Right kidney (tissue), 1 donor: ENCODE measurements around the gene NUDT2.
A peak's percentile ranks its signal among the peaks of the same experiment; 100 is the strongest.

Source experiments
- DNase-seq: peaks from one replicate; pipeline ENCODE4 v3.0.0-alpha.2; 2016

The NUDT2 gene

DNA sequence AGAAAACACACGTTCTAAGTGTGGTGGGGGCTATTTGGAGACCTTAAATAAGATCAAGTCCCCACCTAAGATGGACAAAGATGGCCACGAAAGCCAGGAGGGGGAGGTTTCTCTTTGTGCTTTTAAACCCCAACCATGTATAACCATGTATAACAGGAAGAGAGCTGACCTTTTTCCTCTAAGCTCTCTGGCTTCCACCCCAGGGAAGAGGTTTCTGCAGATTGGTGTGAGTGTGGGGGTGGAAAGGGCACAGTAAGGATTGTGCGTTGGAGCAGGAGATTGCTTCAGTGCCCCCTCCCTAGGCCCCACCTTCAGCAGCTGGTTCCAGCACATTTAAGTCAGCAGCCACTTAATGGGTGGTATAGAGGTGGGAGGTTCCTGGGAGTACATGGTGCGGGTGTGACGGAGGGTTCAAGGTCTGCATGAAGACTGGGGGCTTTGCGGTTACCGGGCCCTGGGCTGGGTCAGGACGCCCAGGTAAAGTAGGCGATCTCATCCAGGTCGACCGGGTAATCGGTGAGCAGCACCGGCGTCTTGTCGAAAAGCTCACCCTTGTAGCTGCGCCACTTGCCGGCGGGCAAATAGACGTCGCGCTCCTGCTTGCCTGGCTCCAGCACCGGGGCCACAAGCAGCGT is 41.1 kb downstream of the NUDT2 start:
- DNase-seq = no peak

DNA sequence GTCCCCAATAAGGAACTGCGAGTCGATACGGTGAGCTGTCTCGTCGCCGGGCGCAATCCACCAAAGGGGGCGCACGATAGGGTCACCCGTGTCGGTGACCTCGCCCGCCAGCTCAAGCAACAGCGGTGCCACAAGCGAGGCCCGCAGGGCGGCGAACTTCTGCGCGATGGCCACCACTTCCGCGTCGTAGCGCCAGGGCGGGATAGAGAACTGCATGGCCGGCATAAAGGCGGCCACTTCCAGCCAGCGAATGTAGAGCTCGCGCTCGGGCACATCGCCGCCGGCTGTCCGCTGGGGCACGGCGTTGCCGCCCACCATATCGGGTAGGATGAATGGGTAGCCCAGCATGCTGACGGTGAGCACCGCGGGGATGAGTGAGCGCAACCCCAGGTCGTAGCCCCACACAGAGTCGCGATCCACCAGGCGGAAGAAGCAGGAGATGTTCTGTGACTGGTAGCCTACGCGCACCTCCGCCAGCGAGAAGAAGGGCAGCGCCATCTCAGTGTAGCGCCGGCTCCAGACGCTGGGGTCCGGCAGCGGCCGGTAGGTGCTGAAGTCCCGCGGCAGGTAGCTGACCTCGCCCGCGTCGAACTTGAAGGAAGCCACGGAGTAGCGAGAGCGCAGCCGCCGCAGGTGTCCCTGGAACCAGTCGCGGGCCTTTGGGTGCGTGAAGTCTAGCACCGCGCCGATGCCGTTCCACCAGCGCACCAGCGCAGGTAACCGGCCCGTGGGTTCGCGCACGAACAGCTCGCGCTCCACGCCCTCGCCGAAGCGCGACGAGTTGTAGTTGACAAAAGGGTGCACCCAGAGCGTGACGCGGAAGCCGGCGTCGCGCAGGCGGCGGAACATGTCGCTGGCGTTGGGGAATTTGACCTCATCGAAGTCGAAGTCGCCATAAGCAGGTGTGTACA is 41.9 kb downstream of the NUDT2 start:
- peak; percentile 61 for DNase-seq

DNA sequence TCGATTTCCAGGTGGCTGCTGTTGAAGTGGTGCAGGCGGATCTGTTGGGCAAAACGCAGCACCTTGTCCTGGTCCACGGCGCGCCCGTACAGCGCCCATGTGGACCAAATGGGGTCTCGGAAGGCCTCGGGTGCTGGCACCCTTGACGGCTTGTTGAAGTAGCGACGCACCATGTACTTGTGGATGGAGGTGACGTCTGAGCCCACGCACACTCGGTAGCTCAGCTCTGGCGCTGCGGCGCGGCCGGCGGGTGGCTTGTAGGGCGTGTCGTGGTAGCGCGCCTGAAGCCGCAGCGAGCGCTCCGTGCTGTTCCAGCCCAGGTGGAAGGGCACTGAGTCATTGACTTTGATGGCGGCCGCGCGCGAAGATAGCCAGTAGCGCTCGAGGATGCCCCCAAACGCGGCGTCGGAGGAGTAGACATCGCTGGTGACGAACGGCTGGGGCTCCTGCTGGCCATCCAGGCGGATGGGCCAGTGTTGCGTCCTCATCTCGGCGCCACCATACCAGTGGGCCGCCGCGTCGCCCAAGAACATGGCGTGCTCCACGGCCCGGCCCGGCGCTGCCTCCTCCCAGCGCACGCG is 42.6 kb downstream of the NUDT2 start:
- DNase-seq = no peak

DNA sequence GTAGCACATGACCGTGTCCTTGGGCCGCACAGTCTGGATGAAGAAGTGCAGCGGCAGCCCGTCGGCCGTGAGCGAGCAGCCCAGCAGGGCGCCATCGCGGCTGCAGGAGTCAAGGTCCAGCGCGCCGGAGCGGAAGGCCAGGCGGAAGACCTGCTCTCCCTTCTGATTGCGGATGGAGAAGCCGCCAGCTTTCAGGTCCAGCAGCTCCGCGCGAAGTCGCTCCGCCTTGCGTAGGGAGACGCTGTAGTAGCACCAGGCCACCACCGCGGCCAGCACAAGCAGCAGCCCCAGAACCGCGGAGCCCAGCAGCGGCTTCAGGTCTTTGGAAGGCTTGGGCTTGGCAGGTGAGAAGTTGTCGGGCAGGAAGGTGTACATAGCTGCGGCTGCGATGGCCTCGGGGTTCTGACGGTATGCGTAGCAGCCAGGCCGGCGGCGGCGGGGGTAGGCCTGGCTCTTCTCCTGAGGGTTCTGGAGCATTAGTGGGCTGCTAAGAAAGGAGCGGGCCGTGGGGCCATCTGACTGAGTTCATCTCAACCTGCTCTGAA is 43.2 kb downstream of the NUDT2 start:
- peak; percentile 60 for DNase-seq

DNA sequence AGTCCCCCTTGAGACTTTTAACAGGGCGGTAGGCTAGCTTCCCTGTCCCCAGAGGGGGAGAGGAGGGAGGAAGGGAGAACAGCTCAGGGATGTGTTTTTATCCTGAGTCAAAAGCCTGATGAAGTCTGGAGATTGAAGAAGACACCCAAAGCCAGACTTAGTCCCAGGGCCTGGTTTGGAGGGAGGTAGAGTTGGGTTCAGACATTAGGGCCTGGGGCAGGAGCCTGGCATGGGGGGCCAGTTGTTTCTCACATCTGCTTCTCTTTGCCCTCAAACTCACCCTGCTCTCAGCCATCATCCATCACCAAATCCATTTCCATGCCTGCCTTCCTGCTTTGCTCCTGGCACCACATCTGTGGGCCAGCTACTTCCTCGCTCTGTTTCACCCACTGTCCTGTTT is 44.4 kb downstream of the NUDT2 start:
- DNase-seq = no peak

DNA sequence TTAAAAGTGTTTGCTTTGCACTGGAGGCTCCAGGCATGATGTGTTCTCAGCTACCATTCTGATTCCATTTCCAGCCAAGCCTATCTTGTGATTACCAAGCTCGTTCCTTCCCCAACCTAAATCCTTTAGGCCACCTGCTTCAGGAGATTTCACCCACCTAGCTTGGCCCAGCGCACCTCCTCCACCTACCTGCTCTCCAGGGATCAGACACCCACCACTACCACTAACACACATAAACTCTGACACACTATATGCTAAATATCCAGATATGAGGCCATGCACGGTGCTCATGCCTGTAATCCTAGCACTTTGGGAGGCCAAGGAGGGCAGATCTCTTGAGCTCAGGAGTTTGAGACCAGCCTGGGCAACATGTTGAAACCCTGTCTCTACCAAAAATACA is 45.0 kb downstream of the NUDT2 start:
- DNase-seq = no peak

DNA sequence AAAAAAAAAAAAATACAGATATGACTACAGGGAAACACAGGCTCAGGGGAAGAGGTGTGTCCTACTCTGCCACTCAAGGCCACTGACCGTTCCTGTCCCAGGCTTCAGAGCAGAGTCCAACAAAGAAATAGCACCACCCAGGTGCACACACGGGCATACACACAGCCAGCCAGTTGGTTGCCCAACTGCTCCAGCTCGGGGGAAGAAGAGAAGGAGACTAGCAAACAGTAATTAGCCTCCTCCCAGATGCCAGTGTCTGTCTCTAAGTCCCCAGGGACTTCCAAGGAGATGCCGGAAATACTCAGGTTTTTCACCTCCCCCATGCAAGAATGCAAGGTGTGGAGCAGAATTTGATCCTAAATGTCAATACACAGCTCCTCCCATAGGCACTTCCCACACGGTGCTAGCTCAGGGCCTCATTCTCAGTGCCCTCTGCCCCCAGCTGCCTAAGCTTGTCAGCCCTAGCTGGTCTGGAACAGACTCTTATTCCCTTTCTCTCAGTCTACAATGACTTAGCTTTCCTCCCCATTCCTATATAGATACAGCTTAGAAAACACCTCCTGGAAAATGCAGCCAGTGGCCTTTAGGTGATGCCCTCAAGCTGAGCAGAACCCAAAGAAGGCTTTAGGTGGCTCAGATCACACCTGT is 45.7 kb downstream of the NUDT2 start:
- no peak for DNase-seq

DNA sequence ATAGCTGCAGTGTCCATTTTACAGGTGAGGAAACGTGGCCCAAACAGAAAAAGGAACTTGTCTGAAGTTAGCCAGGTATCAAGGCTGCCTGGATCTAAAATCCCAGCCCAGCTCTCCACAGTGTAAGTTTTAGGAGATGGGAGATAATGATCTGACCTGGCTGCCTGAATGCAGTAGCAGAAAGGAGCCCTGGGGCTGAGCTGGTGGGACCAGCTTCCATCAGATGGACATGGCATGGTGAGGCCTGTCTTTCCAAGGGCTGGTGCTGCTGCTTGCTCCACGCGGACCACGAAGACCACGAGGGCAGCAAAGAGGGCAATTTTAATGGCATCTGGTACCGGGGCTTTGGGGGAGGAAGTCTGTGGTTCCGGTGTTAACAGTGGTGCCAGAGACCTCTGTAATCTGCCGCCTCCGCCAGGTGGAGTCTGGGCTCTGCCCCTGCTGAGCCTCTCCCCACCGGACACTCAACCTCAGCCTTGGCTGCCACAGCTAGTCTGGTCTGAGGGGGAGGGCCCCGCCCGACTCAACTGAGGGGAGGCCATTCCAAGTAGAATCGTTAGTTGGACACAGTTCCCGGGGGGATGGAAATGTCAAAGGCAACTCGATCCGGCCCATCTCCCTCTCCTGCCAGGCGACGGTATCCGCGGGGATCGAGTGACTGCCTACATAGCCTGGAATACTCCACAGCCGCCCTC is 46.7 kb downstream of the NUDT2 start:
- DNase-seq = peak; percentile 31

DNA sequence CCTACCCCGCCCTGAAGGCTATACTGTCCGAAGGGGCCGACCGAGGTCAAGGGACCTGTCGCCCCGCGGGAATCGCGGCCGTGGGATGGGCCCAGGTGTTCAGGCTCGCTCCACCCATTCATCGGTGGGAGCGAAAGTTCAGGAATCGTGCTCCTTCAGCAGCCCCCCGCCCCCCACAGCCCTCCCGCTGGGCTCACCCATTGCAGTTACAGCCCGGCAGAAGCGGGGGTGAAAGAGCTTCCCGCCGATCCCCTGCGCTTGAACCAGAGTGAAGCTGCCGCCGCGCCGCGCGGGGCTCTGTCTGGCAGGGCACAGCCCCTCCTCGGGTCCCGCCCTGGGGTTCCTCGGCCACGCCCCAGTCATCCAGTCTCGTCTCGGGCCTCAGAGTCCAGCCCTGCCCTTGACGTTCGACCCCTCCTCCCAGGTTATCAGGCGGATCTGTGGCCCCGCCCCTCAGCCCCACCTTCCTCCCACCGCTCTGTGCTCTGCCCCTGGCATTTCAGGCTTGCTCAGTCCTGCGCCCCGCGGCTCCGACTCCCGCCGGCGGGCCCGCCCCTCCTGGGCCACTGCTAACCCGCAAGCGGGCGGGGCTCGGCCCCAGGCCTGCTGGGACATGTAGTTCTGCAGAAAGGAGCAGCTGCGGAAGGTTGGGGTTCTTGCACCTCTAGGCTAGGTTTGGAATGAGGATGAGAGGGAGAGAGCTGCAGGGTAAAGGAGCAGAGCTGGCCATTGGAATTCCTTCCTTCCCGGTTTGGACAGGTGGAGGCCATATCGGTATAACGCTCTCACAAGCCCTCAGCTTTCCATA is 47.4 kb downstream of the NUDT2 start, which contains the start of gene MYORG:
Gene MYORG, minus strand, starts transcription at position 303 of the 808 bp plus-strand sequence. CDS start 3,955 bp downstream, outside the sequence.
- DNase-seq = peak; percentile 86

DNA sequence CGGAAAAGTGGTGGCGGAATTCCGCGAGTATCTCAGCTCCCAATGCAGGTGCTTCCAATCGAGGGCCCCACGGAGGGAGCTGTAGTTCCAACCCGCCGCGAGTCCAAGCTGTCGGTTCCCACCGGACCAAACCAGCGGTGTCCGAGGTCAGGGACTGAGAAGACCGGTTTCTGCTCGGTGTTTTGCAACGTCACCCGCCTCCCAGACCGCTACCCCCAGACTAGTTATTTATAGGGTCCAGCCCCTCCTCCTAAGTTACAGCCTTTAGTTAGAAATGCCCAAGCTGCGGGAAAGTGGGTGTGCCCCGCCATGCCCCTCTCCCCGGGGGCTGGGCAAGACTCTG is 48.0 kb downstream of the NUDT2 start:
- no peak for DNase-seq

DNA sequence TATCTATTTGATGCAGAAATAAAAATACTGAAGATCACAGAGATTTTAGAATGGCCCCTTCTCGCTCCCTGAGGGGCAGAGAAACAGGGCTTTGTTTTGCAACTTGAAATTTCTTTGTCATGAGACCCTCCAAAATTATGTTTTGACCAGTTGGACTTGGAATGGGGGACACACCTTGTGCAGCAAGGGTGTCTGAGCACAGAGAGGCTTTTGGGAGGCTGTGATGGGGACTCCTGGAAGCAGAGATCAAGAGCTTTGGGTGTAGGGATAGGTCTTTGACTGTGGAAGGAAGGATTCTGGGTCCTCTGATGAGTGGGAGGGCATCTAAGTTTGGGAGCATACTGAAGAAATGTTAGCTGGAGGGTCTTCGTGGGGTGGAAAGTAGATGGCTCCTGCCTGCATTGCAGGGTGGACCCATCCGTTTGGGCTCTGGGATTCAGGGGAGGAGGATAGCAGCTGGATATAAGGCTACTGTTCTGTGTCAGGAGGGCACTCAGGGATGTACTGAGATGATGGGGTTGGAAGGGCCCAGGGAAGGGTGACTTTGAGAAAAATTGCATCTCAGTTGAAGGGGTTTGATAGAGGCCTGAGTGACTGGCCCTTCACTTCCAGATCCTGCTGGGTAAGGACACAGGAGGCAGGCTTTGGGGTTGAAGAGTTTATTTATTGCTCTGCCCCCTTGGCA is 49.1 kb downstream of the NUDT2 start:
- DNase-seq = no peak

DNA sequence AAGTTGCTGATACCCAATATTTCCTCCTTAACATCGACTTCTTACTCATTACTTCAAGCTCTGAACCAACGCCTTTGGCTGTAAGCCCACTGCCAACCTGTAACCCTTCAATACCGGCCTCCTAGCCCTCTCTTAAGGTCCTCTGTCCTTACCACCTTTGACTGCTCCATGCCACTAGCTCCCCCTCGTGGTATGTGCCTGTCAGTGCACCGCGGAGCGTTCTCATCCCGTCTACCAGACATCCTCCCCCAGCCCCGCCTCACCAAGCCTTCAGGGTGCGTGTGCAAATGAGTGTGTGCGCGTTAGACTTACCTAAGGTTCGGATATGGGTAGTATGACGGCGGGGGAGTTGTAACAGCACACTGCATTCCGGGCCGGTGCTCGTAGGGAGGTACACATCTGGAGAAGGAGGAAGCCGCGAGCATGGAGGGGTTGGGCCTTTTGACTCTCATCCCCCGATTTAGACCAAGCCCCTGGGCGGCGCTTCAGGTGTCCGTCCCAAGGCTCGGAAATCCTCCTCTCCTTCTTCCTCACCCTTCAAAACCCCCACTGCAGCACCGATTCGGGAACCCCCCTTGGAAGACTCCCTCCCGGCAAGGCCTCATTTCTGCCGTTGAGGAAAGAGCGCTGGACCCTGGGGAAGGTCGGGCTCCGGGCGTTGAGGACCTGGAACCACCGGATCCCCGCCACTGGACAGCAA is 50.1 kb downstream of the NUDT2 start:
- peak; percentile 80 for DNase-seq

DNA sequence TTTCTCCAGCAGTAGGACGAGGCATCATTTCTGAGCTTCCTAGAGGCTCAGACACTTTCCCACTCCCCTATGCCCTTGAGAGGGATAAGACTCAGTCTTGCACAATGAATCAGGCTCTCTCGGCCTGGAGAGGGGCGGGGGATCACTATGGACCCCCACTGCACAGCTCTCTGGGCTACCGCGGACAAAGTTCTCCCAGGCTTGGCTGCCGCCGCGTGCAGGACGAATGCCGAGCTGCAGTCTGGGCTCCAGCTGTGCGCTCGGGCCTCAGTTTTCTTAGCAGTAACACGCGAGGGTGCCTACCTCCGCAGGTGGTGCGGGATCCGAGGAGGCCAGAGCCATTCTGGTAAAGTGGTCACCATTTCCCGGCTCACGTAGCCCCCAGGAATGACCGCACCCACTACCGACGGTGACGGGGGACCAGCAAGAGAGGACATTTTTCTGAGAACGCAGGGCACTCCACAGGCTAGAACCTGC is 50.7 kb downstream of the NUDT2 start:
- DNase-seq = peak; percentile 60

DNA sequence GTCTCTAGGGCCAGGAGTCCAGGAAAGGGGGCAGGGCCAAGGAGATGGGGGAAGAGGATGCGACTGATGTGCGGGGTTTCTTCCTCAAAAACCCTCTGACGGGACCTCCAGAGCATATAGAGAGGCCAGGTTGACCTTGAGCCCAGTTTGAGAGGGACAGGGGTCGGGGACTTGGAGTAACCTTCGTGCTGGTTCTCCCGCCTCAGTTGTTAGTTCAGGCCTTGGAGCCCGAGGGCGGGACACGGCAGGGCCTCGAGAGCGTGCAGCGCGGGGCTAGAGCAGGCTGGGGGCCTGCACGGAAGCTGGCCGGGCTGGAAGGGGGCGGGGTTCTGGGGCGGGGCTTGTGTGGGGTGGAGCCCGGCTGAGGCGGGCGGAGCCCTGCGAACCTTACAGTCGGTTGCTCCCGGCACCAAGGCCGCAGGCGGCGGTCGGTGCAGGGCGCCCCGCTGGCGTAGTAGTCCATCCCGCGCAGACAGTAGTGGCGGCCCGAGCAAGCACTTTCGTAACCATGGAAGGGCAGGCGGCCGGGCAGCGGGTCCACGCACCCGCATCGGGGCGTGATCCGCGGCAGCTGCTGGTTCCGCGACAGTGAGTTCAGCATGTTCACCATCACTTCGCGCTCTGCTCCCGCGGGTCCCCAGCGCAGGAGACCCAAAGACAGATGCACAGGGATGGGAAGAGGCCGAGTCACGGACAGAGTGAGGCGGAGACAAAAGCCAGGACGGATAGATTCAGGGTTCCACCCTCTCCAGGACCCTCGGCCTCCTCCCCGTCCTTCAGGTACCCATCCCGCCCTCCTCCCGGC is 51.3 kb downstream of the NUDT2 start:
- DNase-seq = peak; percentile 78

DNA sequence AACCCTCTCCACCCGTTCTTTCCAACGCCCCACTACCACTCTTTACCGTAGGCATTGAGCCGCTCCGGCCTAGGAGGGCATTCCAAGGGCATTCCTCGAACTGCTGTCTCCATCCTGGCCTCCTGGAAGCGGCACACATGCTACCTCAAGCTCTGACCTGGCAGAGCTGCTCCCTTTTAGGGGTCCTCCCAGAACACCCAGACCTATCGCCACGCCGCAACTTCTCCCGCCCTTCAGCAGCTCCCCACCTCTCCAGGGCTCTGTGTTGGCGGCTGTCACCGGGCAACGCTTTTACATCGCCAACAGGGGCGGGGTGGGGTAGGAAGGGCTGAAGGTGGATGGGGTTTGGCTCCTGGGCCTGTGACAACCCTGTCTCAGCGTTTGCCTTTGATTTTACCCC is 52.0 kb downstream of the NUDT2 start:
- no peak for DNase-seq

DNA sequence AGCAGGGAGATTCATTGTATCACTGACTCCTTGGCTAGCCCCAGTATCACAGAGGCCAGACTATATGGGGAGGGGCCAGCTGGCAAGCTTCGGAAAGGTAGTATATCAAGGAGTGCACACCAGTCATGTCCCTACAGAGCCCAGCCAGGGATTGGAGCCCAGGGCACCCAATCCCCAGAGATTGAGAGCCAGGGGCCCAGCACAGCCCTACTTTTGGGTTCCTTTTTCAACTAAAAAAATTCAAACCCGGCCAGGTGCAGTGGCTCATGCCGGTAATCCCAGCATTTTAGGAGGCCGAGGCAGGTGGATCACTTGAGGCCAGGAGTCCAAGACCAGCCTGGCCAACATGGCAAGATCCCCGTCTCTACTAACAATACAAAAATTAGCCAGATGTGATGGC is 52.7 kb downstream of the NUDT2 start:
- no peak for DNase-seq

DNA sequence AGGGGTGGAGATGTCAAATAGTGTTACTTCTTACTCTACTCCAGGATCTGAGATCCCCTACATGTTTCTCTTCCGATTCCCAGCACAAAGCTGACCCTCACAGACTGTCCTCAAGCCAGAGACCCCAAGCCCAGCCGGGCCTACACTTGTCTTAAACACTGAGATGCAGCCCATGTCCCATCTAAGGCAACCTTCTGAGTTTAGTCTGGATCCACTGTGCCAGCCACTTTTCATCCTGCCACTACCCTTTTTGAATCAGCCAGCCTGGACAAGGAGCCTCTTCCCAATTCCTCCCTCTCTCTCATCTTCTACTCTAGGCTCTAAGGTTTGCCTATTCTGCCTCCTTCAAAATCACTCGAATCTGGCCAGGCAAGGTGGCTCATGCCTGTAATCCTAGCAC is 53.5 kb downstream of the NUDT2 start:
- no peak for DNase-seq

DNA sequence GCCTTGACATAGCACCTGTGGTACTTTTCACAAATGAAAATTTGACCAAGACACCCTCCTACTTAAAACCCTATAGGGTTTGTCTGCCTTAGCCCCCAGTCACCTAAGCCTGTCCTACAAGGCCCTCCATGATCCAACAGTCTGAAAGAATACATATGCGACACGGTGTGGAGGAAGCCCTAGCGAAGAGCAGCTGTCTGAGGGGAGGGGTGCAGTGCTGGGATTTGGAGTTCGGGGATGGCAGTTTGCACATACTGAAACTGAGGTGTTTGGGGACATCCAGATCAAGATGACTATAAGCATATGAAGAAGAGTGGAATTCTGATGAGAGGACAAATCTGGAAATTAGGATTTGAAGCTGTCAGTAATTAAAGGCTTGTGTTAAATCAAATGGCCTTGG is 54.5 kb downstream of the NUDT2 start:
- no peak for DNase-seq
